Endometrium (tissue), 2 donors: ENCODE measurements around the gene FASTK.

Experiments used
- FAIRE-seq: peaks from 2 replicates; lab custom pipeline; 2012; peaks lifted over from hg19 to GRCh38; lab: Jason Lieb, UNC
- donor health status: control.
- donor health status: control.

Gene FASTK, protein sequence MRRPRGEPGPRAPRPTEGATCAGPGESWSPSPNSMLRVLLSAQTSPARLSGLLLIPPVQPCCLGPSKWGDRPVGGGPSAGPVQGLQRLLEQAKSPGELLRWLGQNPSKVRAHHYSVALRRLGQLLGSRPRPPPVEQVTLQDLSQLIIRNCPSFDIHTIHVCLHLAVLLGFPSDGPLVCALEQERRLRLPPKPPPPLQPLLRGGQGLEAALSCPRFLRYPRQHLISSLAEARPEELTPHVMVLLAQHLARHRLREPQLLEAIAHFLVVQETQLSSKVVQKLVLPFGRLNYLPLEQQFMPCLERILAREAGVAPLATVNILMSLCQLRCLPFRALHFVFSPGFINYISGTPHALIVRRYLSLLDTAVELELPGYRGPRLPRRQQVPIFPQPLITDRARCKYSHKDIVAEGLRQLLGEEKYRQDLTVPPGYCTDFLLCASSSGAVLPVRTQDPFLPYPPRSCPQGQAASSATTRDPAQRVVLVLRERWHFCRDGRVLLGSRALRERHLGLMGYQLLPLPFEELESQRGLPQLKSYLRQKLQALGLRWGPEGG

DNA sequence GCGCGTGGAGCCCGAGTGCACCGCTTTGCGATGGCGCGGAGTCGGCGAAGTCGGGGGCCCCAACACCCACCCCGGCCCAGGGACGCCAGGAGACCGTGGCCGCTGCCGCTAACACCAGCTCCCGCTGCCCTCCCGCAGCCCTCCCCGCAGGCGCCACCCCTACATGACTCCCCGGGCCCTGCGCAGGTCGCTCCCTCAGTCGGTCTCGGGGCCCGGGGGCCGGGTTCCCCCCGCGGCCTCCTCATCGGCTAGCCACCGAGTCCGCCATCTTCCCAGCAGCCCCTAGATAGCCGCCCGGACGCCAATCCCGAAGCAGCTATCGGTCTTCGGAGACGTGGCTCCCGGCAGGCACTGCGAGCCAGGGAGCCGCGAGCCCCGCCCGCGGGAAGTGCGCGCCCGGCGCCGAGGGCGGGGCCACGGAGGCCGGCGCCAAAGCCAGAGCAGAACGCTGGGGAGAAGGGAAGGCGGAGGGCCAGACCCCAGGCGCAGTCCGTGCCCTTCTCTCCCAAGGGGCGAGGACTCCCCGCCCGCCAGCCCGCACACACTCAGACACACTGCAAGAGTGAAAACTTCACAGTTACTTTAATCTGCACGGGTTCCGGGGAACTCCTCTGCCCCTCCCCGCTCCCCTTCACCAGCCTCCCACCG lies at the start of gene FASTK:
FASTK (minus strand) TSS at position 288 of the 648 bp plus-strand sequence; CDS start at position 245, 43 bp downstream.
- FAIRE-seq = no peak

DNA sequence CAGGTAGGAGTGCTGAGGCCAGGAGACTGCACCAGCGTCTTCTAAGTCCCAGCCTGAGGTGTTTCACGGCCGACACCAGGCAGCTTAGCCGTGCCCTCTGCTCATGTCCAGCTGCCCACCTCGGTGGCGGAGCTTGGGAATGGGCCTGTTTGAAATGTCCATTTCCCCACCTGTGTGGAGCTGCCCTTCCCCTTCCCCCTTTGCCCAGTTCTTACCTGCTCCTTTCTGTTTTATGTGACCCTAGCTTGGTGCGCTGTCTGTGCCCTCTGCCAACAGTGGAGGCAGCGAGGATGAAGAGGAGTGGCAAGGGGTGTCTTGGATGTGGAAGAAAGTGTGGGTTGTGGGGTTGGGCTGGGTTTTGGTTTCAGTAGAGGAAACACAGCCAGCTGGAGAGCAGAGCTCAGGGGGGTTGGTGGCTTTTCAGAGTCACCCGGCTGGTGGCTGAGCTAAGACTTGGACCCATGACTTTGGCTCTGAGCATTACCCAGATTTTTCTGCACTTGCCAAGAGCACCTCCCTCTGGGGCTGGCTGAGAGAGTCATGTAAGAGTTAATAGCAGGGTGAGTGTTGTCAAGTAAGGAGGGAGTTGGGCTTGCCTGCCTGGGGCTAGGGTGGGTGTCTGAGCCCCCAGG lies 49.5 kb upstream of the FASTK start:
- no peak for FAIRE-seq

DNA sequence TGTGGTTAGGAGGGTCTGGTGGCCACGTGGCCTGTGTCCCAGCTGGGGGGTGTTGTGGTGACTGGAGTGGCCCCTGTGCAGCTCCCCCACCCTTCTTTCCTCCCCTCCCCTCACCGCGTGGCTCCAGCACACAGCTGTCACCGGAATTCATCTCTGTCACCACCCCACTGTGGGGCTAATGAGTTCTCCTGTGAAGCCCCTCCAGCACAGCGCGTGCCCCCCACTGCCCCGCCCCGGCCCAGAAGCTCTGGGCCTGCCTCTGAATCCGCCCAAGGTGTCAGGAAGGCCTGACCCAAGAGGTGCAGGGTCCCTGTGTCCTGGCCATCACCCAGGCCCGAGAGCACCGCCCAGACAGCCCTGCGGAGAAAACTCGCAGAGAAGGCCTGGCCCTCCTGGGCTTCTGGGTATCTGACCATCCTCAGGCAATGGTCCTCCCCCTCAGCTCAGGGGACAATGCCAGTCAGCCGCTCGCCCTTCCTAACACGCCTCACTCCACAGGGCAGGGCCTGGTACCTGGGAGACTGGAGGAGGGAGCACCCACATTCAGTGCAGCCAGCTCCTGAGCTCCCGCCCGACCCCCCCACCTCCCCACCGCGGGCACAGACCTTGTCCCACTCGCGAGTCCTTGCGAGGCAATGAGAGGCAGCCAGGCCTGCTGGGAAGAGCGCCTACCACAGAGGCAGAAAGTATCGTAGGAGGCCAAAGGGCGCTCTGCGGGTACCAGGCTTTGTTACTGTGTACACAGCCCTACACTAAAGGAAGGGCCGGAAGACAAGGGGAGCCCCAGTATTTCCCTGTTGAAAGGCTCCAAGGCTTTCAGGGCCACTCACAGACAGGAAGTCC lies 48.7 kb upstream of the FASTK start:
- FAIRE-seq = no peak

DNA sequence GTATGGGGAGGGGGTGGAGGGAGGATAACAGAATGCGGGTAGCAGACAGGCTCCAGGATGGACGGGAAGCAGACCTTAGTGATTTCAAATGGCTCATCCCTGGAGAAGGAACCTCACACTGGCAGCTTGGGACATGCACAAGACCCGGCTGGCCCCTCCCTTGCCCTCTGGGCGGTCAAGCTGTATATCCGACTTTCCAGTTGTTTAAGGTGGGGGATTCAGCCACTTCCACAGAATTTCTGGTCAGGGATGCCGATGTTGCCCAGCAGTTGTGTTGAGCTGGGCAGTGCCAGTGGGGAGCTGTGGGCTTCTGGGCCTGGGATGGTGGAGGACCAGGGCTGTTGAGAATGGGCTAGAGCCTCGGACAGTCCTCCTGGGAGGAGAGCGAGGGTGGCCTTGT lies 48.1 kb upstream of the FASTK start:
- no peak for FAIRE-seq

DNA sequence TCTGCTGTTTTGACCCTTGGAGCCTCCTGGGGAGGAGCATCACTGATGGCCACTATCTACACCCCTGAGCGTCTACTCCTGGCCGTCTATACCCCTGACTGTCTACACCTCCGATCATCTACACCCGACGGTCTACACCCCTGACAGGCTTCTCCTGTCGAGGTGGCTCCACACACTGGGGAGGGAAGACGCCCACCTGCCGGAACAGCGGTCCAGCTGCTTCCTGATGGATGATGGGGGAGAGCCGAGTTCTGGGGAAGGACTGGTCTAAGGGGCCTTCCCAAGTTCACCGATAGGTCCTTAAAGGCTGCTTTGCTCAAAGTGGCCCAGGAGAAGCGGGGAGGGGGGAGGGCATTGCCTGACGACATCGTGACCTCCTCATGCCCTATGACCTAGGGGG lies 47.5 kb upstream of the FASTK start:
- FAIRE-seq = no peak

DNA sequence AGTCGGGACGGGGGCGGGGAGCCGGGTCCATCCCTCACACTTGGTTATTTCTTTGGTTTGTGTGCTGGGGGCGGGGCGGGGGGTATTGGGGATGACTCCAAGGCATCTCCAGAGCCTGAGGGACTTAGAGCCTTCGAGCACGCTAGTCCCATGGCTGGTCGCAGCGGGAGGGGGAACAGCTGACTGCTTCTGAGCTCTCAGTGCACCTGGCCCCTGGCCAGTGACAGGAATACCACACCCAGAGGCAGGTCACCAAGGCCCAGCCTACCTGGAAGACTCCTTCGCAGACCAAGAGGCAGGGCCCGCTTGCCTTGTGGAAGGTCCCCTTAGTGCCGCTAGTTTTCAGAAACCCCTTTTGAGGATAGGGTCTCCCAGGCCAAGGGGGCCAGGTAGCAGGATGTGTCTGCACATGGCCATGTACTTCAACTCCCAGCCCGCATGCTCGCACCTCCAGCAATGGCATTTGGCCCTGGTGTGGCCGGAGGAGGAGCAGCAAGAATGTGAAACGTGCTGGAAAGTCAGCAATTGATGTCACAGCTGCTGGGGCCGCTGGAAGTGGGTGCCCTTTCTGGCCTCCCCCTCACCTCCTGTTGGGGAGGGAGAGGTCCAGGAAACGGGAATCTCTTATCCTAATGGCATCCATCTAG lies 46.0 kb upstream of the FASTK start:
- FAIRE-seq = no peak

DNA sequence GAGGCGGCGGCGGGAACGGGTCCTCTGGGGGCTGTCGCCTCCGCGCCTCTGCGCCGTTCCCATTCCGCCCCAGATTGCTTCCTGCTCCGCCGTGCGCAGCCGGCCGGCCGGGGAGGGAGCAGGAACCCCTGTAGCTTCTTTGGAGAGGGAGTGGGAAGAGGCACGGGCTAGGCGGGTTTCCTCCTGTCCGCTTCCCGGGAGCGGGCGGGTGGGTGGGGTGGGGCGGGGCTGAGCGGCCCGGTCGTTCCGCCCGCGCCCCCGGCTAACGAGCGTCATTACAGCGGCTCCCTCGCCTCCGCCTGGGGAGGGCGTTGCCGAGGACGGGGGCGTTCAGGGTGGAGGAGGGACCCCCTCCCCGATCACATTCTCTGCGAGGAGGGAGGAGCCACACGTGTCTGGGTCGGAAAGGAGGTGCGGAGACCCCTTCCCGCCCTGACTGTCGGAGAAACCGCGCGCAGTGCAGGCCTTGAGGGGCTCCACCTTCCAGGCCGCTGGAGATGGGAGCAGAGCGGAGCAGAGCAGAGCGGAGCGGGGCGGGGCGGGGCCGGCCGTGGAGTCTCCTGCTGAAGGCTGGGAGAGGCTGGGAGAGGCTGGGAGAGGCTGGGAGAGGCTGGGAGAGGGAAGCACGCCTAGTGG lies 45.4 kb upstream of the FASTK start:
- no peak for FAIRE-seq

DNA sequence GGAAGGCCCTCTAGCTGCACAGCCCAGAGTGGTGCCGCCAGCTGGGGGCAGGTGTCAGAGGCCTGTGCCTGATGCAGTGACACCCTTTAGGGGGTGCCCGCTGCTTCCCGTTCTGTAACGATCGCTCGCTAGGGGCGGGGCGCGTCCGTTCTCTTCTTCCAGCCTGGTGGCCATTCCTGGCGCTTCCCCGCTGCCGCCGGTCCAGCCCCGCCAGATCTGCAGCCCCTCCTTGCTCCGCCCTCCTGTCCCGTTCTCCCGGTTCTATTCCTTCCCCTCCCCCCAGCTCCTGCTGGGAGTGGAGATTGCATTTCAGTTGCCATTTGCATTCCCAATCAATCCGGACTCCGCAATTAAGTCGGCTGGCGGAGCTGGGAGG lies 44.8 kb upstream of the FASTK start:
- FAIRE-seq = no peak

DNA sequence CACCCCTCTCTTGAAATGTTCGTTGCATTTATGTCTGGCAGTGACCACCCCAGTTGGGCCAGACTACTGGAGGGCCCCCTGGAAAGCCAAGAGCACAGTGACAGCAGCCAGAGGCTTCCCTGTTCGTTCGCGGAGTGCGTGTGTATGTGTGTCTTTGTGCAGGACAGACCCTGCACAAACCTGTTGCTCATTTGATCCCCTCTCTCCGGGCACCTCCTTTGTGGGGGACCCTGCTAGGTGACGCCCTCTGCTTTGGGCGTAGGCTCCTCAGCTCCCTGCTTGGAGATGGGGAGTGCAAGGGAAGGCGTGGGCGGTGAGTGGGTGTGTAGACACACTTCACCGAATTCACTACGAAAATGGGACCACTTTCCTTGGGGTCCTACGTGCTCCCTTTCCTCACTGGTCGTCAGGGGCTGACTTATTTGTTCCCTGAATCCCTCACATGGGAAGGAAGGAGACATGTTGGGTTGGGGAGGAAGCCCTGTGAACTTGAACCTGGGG lies 44.3 kb upstream of the FASTK start:
- FAIRE-seq = no peak

DNA sequence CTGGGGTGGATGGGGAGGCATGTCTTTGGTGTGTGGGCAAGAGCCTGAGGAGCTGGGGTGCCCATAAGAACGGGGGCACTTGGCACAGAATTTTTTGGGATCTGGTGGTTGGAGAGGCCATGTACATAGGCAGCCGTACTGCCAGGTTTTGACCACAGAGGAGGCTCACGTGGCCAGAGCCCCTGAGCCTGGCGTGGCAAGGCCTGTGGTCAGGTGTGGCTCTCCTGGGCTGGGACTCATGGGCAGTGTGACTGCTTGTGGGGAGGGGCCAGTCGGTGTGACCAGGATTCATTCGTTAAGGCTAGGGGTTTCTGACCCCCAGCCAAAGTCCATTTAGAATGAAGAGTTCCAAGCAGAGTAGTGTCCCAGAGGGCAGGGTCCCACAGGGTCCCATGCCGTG lies 43.9 kb upstream of the FASTK start:
- FAIRE-seq = no peak

DNA sequence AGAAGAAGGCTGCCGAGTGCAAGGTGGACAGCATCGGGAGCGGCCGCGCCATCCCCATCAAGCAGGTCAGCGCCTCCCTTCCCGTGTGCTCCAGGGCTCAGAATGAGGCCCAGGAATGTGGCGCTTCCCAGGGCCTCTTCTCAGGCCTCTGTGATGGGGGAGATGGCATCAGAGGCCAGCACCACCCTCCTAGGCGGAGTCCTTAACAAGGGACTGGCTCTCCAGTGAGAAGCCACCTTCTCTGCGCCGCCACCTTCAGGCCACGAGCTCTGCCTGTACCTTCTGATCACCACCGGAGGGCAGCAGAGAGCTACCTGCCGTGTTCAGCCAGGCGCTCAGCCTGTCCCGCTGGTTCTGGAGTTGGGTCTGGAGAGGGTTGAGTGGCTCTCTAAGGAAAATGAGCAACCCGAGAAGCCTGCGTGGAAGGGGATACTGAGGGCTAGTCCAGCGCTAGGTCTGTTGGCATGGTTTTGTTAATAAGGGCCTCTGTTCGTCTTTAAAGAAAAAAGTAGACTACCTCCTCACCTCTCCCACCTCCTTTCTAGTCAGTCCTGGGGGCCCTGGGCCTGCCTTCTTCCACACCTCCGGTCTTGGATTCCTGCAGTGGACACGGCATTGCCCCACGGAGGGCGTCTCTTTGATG lies 43.3 kb upstream of the FASTK start:
- FAIRE-seq = peak; percentile 23

DNA sequence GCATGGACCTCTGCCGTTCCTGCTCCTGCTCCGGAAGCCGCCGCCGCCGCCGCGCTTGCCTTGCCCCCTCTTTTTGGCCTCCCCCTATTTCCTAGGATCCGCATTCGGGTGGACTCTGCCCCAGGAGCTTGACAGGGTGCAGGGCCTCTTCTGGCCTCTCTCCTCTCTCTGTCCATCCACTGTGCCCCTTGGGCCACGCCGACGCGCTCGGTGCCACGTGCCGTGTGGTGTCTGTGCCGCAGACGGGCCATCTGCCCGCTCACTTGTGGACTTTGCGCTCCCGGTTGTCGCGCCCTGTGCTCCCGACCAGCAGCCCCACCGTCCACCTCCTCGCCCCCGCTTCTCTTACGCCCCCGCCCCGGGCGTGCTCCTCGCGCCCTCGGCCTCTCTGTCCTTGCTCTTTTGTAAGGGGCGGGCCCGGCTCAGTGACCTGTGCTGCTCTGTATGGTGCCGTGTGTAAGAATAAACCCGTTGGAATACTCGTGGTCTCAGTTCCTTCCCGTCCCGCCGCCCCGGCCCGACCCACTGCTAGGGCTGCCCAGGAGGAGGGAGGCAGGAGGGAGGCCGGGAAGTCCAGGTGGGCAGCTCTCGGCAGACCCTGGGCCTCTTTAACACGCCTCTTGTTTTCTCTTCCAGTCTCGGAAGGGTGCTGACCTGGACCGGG lies 42.7 kb upstream of the FASTK start:
- no peak for FAIRE-seq

DNA sequence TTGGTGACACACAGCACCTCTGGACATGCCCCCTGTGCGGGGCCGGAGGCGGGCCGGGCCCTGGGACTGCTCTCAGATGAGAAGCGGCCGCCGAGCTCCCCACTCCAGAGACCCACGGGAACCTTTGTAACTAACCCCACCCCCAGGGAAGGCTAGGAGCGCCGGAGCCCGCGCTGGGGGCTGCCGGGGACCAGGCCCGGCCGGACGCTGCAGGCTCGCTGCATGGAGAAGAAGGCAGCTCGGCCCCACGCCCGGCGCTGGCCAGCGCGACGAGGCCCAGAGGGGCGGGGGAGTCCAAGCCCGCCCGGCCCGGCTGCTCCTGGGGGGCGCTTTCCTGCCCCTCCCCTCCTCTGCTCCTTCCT lies 42.2 kb upstream of the FASTK start:
- no peak for FAIRE-seq

DNA sequence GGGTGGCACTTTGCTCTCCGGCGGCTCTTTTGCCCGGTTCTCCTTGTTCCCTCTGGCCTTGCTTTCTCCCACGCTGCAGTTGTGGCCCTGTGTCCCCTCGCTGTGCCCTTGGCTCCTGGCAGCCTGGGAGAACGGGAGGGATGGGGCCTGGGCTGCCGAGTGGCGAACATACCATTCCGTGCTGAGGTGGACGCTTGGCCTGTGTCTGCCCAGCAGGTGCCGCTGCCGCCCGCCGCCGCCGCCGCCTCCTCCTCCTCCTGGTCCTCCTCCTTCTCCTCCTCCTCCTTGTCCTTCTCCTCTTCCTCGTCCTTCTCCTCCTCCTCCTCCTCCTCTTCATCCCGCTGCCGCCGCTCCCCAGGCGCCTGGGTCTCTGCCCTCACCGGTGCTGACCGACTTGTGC lies 41.7 kb upstream of the FASTK start:
- no peak for FAIRE-seq

DNA sequence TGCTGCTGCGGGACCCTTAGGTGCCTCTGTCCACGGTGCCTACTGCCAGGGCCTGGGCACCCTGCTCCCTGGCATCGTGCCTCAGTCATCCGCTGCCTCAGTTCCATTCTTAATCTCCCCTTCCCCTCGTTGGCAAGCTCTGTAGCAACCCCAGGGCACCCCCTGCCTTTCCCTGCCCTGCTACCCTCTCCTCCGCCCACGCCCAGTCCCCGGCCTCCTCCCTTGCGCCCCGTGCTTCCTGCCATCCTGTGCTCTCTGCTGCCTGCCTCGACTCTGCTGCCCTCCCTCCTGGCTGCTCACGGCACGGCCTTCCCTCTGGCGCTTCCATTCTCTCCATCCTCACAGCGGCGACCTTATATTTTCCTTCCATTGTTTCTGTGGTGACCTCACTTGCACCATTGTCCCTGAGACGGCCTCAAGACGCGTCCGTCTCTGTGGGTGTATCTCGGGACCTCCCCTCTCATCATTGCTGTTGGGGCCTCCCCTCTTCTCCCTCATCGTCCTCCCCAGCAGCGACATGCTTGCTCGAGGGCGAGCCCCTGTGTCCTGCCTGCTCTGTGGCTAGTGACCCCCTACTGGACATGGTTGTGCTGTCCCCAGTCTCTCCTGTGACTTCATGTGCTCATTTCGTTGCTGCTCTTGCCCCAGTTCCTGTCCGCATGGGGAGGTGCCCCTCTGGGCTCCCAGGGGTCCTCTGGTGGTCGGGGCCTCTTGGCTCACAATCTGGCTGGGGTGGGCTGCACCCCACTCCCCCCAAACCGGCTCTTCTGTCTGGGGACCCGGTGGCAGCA lies 41.0 kb upstream of the FASTK start:
- no peak for FAIRE-seq

DNA sequence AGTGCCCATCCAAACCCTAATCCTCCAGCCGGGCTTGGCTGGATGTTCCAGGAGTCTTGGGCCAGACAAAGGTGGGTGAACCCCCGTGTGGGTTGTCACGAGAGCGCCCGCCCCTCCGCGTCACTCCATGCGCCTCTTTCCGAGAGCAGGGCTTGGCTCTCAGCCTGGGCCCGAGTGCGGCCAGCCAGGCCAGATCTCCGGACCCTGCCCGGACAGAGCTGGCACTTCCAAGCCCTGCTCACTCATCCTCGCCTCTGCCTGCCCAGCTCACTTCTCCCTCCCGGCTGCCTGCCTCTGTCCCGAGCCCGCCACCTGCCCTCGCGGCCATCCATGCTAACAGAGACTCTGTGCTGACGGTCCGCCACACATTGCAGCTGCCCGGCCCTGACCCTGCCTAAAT lies 40.3 kb upstream of the FASTK start:
- no peak for FAIRE-seq

DNA sequence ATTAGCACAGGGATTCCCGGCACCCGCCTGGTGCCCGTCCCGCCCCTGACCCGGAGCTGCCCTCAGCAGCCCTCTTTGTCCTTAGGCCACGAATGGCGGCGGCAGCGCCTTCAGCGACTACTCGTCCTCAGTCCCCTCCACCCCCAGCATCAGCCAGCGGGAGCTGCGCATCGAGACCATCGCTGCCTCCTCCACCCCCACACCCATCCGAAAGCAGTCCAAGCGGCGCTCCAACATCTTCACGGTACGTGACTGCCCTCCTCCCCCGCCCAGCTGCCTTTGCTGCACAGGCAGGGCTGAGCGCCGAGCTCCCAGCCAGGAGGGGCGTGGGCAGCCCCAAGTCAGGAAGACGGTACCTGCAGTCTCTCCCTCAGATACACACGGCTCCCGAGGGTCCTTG lies 39.3 kb upstream of the FASTK start:
- FAIRE-seq = no peak

DNA sequence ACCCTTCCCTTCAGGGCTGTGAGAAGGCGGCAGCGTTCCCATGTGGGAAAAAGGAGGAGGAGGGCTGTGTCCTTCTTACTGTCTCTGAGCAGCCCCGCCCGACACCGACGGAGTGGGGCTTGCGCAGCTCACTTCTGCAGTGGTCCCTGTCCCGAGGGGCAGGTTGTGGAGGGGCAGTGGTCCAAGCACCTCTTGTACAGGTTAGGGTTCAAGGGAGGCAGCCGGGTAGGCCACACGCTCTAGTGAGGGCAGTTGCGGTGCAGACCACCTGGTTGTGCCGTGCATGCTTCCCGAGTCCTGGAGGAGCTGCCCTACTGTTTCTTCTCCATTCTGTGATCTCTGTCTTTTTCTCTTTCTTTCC lies 38.4 kb upstream of the FASTK start:
- FAIRE-seq = no peak
